ENCODE measurements around the gene NUP54. TPM values are rescaled to one million over a fixed set of nuclear protein-coding genes. Genes with fewer than 3 reads are reported as not detected.

The NUP54 gene
- total and polyA plus RNA-seq, 7 experiments from 2014 or later = 46.0 to 82.0 (median 57.4) TPM

GRCh38 chr4:76177709-76178108, 29.5 kb upstream of the NUP54 start:
- no peak overlapping the region for H3K27ac Mint-ChIP-seq
- no peaks in the 10 kb centered on the region for H3K27me3 ChIP-seq (ENCODE audit: control insufficient read depth in 2 of 2, insufficient read depth in 2 of 2, low read length in 2 of 2)
- DNase-seq (no peak), ATAC-seq (no peak)
- CTCF ChIA-PET = interaction anchor here (0.5 to 1.5 kb wide), 4 partner anchors 28 to 327 kb away, joined by 3 read pairs; no protein-coding TSS in a partner anchor
- no peak overlapping the region for H3K27ac ChIP-seq (ENCODE audit: low read depth, low read length)
- no peak overlapping the region for H3K4me3 Mint-ChIP-seq
- H3K4me1 ChIP-seq (ENCODE audit: control insufficient read depth in 2 of 2, insufficient read depth in 2 of 2, low read length in 2 of 2) = no peaks in the 10 kb centered on the region
- H3K27me3 Mint-ChIP-seq = no peaks in the 10 kb centered on the region
- H3K36me3 Mint-ChIP-seq = peaks cover 2 to 42% (median 25%) of the 10 kb centered on the region in 5 donors
- intact Hi-C loops (cut with micrococcal nuclease) = no loop called here
- H3K4me1 Mint-ChIP-seq = peaks cover 0 to 3% (median 0%) of the 10 kb centered on the region in 7 donors
- no peaks in the 10 kb centered on the region for H3K9me3 Mint-ChIP-seq
- H3K9me3 ChIP-seq (ENCODE audit: control insufficient read depth in 2 of 3, low read length in 3 of 3) = no peaks in the 10 kb centered on the region
- no peak overlapping the region for H3K4me3 ChIP-seq (ENCODE audit: low read length)
- POLR2A ChIA-PET = no interaction called here
- peaks cover 4 to 33% (median 7%) of the 10 kb centered on the region in 3 experiments for H3K36me3 ChIP-seq (ENCODE audit: control insufficient read depth in 2 of 3, insufficient read depth in 3 of 3, low read length in 3 of 3)

GRCh38 chr4:76175336-76175735, 27.1 kb upstream of the NUP54 start:
- ChIA-PET POLR2A (no interaction called here), CTCF (interaction anchor here (0.7 kb wide), 1 partner anchor 24 kb away, joined by 3 read pairs; no protein-coding TSS in a partner anchor)
- Histone ChIP-seq H3K4me1 (ENCODE audit: control insufficient read depth in 2 of 2, insufficient read depth in 2 of 2, low read length in 2 of 2) (no peaks in the 10 kb centered on the region), H3K9me3 (ENCODE audit: control insufficient read depth in 2 of 3, low read length in 3 of 3) (no peaks in the 10 kb centered on the region), H3K4me3 (ENCODE audit: low read length) (no peak overlapping the region), H3K36me3 (ENCODE audit: control insufficient read depth in 2 of 3, insufficient read depth in 3 of 3, low read length in 3 of 3) (peaks cover 4 to 39% (median 7%) of the 10 kb centered on the region in 3 experiments), H3K27ac (ENCODE audit: low read depth, low read length) (no peak overlapping the region), H3K27me3 (ENCODE audit: control insufficient read depth in 2 of 2, insufficient read depth in 2 of 2, low read length in 2 of 2) (no peaks in the 10 kb centered on the region)
- intact Hi-C loops (cut with micrococcal nuclease) = no loop called here
- Mint-ChIP-seq H3K27ac (no peak overlapping the region), H3K27me3 (no peaks in the 10 kb centered on the region), H3K9me3 (no peaks in the 10 kb centered on the region), H3K36me3 (peaks cover 2 to 51% (median 25%) of the 10 kb centered on the region in 5 donors), H3K4me3 (no peak overlapping the region), H3K4me1 (peaks cover 0 to 3% (median 0%) of the 10 kb centered on the region in 7 donors)
- DNase-seq (no peak), ATAC-seq (no peak)

- ATAC-seq = no peak
- CTCF ChIA-PET = no interaction called here
- peaks cover 2 to 50% (median 21%) of the 10 kb centered on the region in 5 donors for H3K36me3 Mint-ChIP-seq
Observed at GRCh38 chr4:76174216-76174615, 26.0 kb upstream of the NUP54 start.

GRCh38 chr4:76168688-76169087, 20.5 kb upstream of the NUP54 start:
- no peaks in the 10 kb centered on the region for H3K4me1 ChIP-seq (ENCODE audit: control insufficient read depth in 2 of 2, insufficient read depth in 2 of 2, low read length in 2 of 2)
- Mint-ChIP-seq H3K9me3 (no peaks in the 10 kb centered on the region), H3K4me3 (no peak overlapping the region), H3K27ac (no peak overlapping the region), H3K4me1 (no peaks in the 10 kb centered on the region), H3K36me3 (peaks cover 11 to 45% (median 16%) of the 10 kb centered on the region in 5 donors), H3K27me3 (no peaks in the 10 kb centered on the region)
- ChIA-PET CTCF (interaction anchor here (0.6 kb wide), 1 partner anchor 11 kb away, joined by 3 read pairs; no protein-coding TSS in a partner anchor), POLR2A (no interaction called here)
- no peaks in the 10 kb centered on the region for H3K27me3 ChIP-seq (ENCODE audit: control insufficient read depth in 2 of 2, insufficient read depth in 2 of 2, low read length in 2 of 2)
- no peaks in the 10 kb centered on the region for H3K9me3 ChIP-seq (ENCODE audit: control insufficient read depth in 2 of 3, low read length in 3 of 3)
- peaks cover 0 to 49% (median 3%) of the 10 kb centered on the region in 3 experiments for H3K36me3 ChIP-seq (ENCODE audit: control insufficient read depth in 2 of 3, insufficient read depth in 3 of 3, low read length in 3 of 3)
- ATAC-seq (no peak), DNase-seq (no peak)
- no peak overlapping the region for H3K27ac ChIP-seq (ENCODE audit: low read depth, low read length)
- H3K4me3 ChIP-seq (ENCODE audit: low read length) = no peak overlapping the region
- intact Hi-C loops (cut with micrococcal nuclease) = no loop called here

More at GRCh38 chr4:76174216-76174615, 26.0 kb upstream of the NUP54 start:
- Histone ChIP-seq H3K4me3 (ENCODE audit: low read length) (no peak overlapping the region), H3K4me1 (ENCODE audit: control insufficient read depth in 2 of 2, insufficient read depth in 2 of 2, low read length in 2 of 2) (no peaks in the 10 kb centered on the region), H3K9me3 (ENCODE audit: control insufficient read depth in 2 of 3, low read length in 3 of 3) (no peaks in the 10 kb centered on the region), H3K27me3 (ENCODE audit: control insufficient read depth in 2 of 2, insufficient read depth in 2 of 2, low read length in 2 of 2) (no peaks in the 10 kb centered on the region), H3K27ac (ENCODE audit: low read depth, low read length) (no peak overlapping the region), H3K36me3 (ENCODE audit: control insufficient read depth in 2 of 3, insufficient read depth in 3 of 3, low read length in 3 of 3) (peaks cover 4 to 43% (median 7%) of the 10 kb centered on the region in 3 experiments)
- DNase-seq = no peak
- no peak overlapping the region for H3K4me3 Mint-ChIP-seq
- H3K27ac Mint-ChIP-seq = no peak overlapping the region
- no peaks in the 10 kb centered on the region for H3K9me3 Mint-ChIP-seq
- H3K27me3 Mint-ChIP-seq = no peaks in the 10 kb centered on the region
- intact Hi-C loops (cut with micrococcal nuclease) = no loop called here
- POLR2A ChIA-PET = no interaction called here
- peaks cover 0 to 1% (median 0%) of the 10 kb centered on the region in 7 donors for H3K4me1 Mint-ChIP-seq

- no peaks in the 10 kb centered on the region for H3K4me1 Mint-ChIP-seq
- DNase-seq (no peak), ATAC-seq (no peak)
- peaks cover 21 to 52% (median 23%) of the 10 kb centered on the region in 5 donors for H3K36me3 Mint-ChIP-seq
- intact Hi-C loops (cut with micrococcal nuclease) = no loop called here
- H3K27ac Mint-ChIP-seq = no peak overlapping the region
- Histone ChIP-seq H3K4me1 (ENCODE audit: control insufficient read depth in 2 of 2, insufficient read depth in 2 of 2, low read length in 2 of 2) (no peaks in the 10 kb centered on the region), H3K36me3 (ENCODE audit: control insufficient read depth in 2 of 3, insufficient read depth in 3 of 3, low read length in 3 of 3) (peaks cover 0 to 62% (median 9%) of the 10 kb centered on the region in 3 experiments), H3K9me3 (ENCODE audit: control insufficient read depth in 2 of 3, low read length in 3 of 3) (no peaks in the 10 kb centered on the region), H3K27me3 (ENCODE audit: control insufficient read depth in 2 of 2, insufficient read depth in 2 of 2, low read length in 2 of 2) (no peaks in the 10 kb centered on the region), H3K27ac (ENCODE audit: low read depth, low read length) (no peak overlapping the region), H3K4me3 (ENCODE audit: low read length) (no peak overlapping the region)
- H3K27me3 Mint-ChIP-seq = no peaks in the 10 kb centered on the region
- ChIA-PET POLR2A (no interaction called here), CTCF (no interaction called here)
- no peaks in the 10 kb centered on the region for H3K9me3 Mint-ChIP-seq
- H3K4me3 Mint-ChIP-seq = no peak overlapping the region
Observed at GRCh38 chr4:76166480-76166879, 18.3 kb upstream of the NUP54 start.

GRCh38 chr4:76160355-76160754, 12.2 kb upstream of the NUP54 start:
- Histone ChIP-seq H3K4me1 (ENCODE audit: control insufficient read depth in 2 of 2, insufficient read depth in 2 of 2, low read length in 2 of 2) (no peaks in the 10 kb centered on the region), H3K27ac (ENCODE audit: low read depth, low read length) (no peak overlapping the region), H3K36me3 (ENCODE audit: control insufficient read depth in 2 of 3, insufficient read depth in 3 of 3, low read length in 3 of 3) (peaks cover 0 to 37% (median 9%) of the 10 kb centered on the region in 3 experiments), H3K9me3 (ENCODE audit: control insufficient read depth in 2 of 3, low read length in 3 of 3) (no peaks in the 10 kb centered on the region), H3K4me3 (ENCODE audit: low read length) (no peak overlapping the region), H3K27me3 (ENCODE audit: control insufficient read depth in 2 of 2, insufficient read depth in 2 of 2, low read length in 2 of 2) (no peaks in the 10 kb centered on the region)
- no peak overlapping the region for H3K4me3 Mint-ChIP-seq
- H3K27ac Mint-ChIP-seq = no peak overlapping the region
- H3K27me3 Mint-ChIP-seq = peaks cover 0 to 3% (median 0%) of the 10 kb centered on the region in 5 donors
- DNase-seq (no peak), ATAC-seq (no peak)
- POLR2A ChIA-PET = interaction anchor here (0.7 kb wide), 1 partner anchor 133 kb away, joined by 3 read pairs; no protein-coding TSS in a partner anchor
- intact Hi-C loops (cut with micrococcal nuclease) = no loop called here
- no peaks in the 10 kb centered on the region for H3K4me1 Mint-ChIP-seq
- H3K36me3 Mint-ChIP-seq = peaks cover 13 to 46% (median 33%) of the 10 kb centered on the region in 5 donors
- H3K9me3 Mint-ChIP-seq = peaks cover 0 to 4% (median 0%) of the 10 kb centered on the region in 11 donors
- CTCF ChIA-PET = no interaction called here

- Mint-ChIP-seq H3K27me3 (peaks cover 0 to 5% (median 0%) of the 10 kb centered on the region in 5 donors), H3K27ac (no peak overlapping the region), H3K4me3 (no peak overlapping the region), H3K9me3 (peaks cover 0 to 17% (median 9%) of the 10 kb centered on the region in 11 donors), H3K36me3 (peaks cover 0 to 38% (median 21%) of the 10 kb centered on the region in 5 donors), H3K4me1 (no peaks in the 10 kb centered on the region)
- no peak overlapping the region for H3K27ac ChIP-seq (ENCODE audit: low read depth, low read length)
- H3K27me3 ChIP-seq (ENCODE audit: control insufficient read depth in 2 of 2, insufficient read depth in 2 of 2, low read length in 2 of 2) = no peaks in the 10 kb centered on the region
- H3K9me3 ChIP-seq (ENCODE audit: control insufficient read depth in 2 of 3, low read length in 3 of 3) = no peaks in the 10 kb centered on the region
- H3K4me1 ChIP-seq (ENCODE audit: control insufficient read depth in 2 of 2, insufficient read depth in 2 of 2, low read length in 2 of 2) = no peaks in the 10 kb centered on the region
- H3K36me3 ChIP-seq (ENCODE audit: control insufficient read depth in 2 of 3, insufficient read depth in 3 of 3, low read length in 3 of 3) = peaks cover 0 to 9% (median 0%) of the 10 kb centered on the region in 3 experiments
- intact Hi-C loops (cut with micrococcal nuclease) = no loop called here
- DNase-seq = no peak
- no peak overlapping the region for H3K4me3 ChIP-seq (ENCODE audit: low read length)
- no peak for ATAC-seq
- CTCF ChIA-PET = no interaction called here
- POLR2A ChIA-PET = no interaction called here
Observed at GRCh38 chr4:76156635-76157034, 8.4 kb upstream of the NUP54 start.
